H1 (cell line): ENCODE data around the gene PDK2.

ENCODE experiments used
- ATF3 ChIP-seq: IDR thresholded peaks from 2 replicates; pipeline ENCODE4 v1.6.1; 2011; ENCODE audit warnings: low read depth, mild to moderate bottlenecking, low read length; ENCODE audit not compliant: insufficient read depth
- CREB1 ChIP-seq: IDR thresholded peaks from 2 replicates; pipeline ENCODE4 v1.6.1; 2012; ENCODE audit warnings: inconsistent platforms
- CTCF ChIP-seq, 3 experiments: IDR thresholded peaks; 1 replicate in 2 of 3; 2 replicates in 1 of 3; pipeline versions ENCODE4 v1.5.1 to v1.6.1; 2011; ENCODE audit warnings: low read length in 3 of 3, mild to moderate bottlenecking in 3 of 3, inconsistent platforms in 2 of 3, low read depth in 1 of 3, moderate library complexity in 1 of 3; ENCODE audit not compliant: insufficient read depth in 1 of 3; ENCODE audit errors: control extremely low read depth in 1 of 3
- EGR1 ChIP-seq: IDR thresholded peaks from 2 replicates; pipeline ENCODE4 v1.6.1; 2011; ENCODE audit warnings: low read depth, low read length, borderline replicate concordance
- EZH2 ChIP-seq: fragments of 200-600 bp; sonication (generic); IDR thresholded peaks from 2 replicates; pipeline ENCODE4 v1.7.1; 2012; ENCODE audit warnings: low read depth, mild to moderate bottlenecking, moderate library complexity, low read length, inconsistent platforms; ENCODE audit not compliant: severe bottlenecking
- GABPA ChIP-seq: IDR thresholded peaks from 2 replicates; pipeline ENCODE4 v1.6.1; 2011; ENCODE audit warnings: mild to moderate bottlenecking, low read length, moderate library complexity, borderline replicate concordance; ENCODE audit not compliant: insufficient read depth
- POLR2A ChIP-seq, 2 experiments: IDR thresholded peaks; 1 replicate in 1 of 2; 2 replicates in 1 of 2; pipeline ENCODE4 v1.6.1; 2011; ENCODE audit warnings: low read depth in 2 of 2, low read length in 2 of 2, mild to moderate bottlenecking in 2 of 2; ENCODE audit errors: control extremely low read depth in 1 of 2
- POLR2AphosphoS5 ChIP-seq: IDR thresholded peaks from 2 replicates; pipeline ENCODE4 v1.6.1; 2011; ENCODE audit warnings: low read depth, low read length
- SIRT6 ChIP-seq: IDR thresholded peaks from one replicate; pipeline ENCODE4 v1.7.1; 2012; ENCODE audit warnings: low read length, inconsistent platforms
- SP2 ChIP-seq: IDR thresholded peaks from 2 replicates; pipeline ENCODE4 v1.6.1; 2012; ENCODE audit warnings: mild to moderate bottlenecking, low read length, inconsistent platforms
- TAF1 ChIP-seq: IDR thresholded peaks from 2 replicates; pipeline ENCODE4 v1.6.1; 2011; ENCODE audit warnings: mild to moderate bottlenecking, low read depth, low read length
- TBP ChIP-seq: IDR thresholded peaks from 2 replicates; pipeline ENCODE4 v1.6.1; 2011; ENCODE audit warnings: low read depth, low read length, improper control_type of control experiment
- YY1 ChIP-seq: IDR thresholded peaks from 2 replicates; pipeline ENCODE4 v1.6.1; 2011; ENCODE audit warnings: low read depth, mild to moderate bottlenecking, low read length
- ZNF274 ChIP-seq: IDR thresholded peaks from 2 replicates; pipeline ENCODE4 v1.7.0; 2012; ENCODE audit warnings: low read length, borderline replicate concordance; ENCODE audit errors: extremely low read depth

- TF ChIP-seq SP2 (no peak), SIRT6 (no peak), GABPA (no peak), CTCF (IDR thresholded peaks at IDR 0.05; ENCODE audit: control extremely low read depth in 1 of 3, insufficient read depth in 1 of 3, low read depth in 1 of 3, low read length in 3 of 3) (no peak), POLR2A (IDR thresholded peaks at IDR 0.05; ENCODE audit: control extremely low read depth in 1 of 2, low read depth in 2 of 2, low read length in 2 of 2) (no peak), YY1 (no peak), EZH2 (no peak), EGR1 (no peak), ATF3 (no peak), CREB1 (no peak), TBP (no peak), ZNF274 (no peak), POLR2AphosphoS5 (no peak), TAF1 (no peak)
These were observed 19.6 kb upstream of the PDK2 start for GRCh38 chr17:50075446-50076032.
